ENCODE results near the gene IPO13.

IPO13 gene

DNA sequence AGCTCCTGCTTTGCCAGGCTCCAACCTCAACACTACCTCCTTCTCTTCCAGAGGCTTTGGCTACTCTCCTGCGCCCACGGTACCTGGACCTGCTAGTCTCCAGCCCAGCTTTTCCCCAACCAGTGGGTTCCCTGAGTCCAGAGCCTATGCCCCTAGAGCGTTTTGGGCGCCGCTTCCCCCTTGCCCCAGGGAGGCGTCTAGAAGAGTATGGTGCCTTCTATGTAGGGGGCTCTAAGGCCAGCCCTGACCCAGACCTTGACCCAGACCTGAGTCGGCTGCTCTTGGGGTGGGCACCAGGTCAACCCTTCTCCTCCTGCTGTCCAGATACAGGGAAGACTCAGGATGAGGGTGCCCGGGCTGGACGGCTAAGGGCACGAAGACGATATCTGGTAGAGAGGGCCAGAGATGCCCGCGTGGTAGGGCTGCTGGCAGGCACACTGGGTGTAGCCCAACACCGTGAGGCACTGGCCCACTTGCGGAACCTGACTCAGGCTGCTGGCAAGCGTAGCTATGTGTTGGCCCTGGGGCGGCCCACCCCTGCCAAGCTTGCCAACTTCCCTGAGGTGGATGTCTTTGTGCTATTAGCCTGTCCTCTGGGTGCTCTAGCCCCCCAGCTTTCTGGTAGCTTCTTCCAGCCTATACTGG lies 24.7 kb downstream of the IPO13 start:
- DNase-seq (ENCODE audit: low read depth in 3 of 3, low spot score in 1 of 3) = no peak

DNA sequence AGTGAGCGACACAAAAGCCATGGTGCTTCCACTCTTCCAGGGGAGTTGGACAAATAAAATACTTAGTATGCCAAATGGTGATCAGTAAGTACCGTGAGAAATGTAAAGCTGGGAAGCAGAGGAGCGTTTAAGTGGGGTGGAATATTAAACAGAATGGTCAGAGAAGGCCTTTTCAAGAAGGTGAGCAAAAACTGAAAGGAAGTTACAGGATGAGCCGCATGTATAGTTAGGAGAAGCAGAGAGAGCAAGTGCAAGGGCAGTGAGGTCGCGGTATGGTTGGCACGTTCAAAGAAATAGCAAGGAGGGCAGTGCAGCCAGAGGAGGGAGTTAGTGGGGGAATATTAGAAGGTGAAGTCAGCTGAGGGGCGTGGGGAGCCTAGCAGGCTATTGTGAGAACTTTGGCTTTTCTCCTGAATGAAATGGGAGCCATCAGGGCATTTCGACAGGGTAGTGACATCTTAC lies 27.3 kb downstream of the IPO13 start:
- no peak for DNase-seq (ENCODE audit: low read depth in 3 of 3, low spot score in 1 of 3)

DNA sequence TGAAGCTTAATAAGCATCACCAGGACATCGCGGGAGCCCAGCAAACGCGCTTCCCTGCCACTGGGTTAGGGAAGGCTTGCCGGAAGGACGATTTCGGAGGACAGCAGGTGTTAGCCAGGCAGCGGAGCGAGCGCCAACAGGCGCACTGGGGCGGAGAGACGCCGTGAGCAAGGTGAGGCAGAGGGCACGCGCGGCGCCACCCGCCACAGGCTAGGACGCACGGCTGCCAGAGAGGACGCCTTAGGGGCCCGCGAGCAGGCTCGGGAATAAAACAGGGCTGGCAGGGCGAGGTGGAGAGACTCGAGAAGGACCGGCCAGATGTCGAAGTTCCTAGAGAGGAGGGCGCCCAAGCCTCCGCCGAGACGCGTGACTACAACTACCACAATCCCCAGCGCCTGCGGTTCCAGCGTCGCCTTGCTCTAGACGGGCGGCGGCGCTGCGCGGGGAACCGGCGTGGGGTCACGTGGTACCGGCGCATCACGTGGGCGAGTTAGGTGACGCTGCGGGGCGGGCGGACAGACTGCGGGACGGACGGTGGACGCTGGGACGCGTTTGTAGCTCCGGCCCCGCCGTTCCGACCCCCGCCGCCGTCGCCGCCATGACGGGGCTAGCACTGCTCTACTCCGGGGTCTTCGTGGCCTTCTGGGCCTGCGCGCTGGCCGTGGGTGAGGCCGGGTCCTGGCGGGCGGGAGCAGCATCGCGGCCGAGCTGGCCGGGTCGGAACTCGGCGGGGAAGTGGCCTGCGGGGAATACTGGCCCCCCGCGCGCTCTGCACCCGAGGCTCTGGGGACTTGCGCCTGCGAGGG lies 27.9 kb downstream of the IPO13 start, which contains the start of gene ATP6V0B:
TSS of gene ATP6V0B (plus strand) at position 518 of the 806 bp plus-strand sequence. CDS start at position 599, 81 bp downstream.
- DNase-seq (ENCODE audit: low read depth in 3 of 3, low spot score in 1 of 3) = peak; percentile 68 to 93 (median 80)

DNA sequence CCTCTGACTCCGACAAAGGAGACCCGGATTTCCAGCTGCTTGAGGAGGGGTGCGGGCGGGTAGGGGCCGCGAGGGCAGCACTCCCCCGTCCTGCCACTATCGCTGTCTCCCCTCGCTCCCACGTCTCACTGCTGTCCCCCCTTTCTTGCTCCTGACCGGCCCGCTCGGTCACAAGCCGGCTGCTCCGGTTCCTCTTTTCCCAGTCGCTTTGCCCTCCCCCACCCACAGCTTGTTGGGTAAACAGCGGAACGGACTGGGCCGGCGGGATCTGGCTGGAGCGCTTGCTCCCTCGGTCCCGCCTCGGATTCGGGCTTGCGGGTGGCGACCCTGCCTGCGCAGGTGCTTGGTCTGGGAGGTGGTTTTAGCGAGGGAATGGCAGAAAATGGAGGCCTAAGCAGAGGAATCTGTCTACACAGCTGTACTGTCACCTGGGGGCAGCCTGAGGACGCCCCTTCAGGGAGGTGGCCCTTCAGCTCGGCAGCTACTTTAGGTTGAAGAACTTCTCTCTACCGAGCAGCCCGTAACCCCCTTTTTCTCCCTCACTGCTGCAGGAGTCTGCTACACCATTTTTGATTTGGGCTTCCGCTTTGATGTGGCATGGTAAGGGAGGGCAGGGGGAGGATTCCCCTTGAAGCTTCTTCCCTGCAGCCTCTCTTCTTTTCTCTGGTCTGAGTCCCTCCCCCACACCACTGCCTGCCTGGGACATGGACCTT lies 28.7 kb downstream of the IPO13 start:
- no peak for DNase-seq (ENCODE audit: low read depth in 3 of 3, low spot score in 1 of 3)

DNA sequence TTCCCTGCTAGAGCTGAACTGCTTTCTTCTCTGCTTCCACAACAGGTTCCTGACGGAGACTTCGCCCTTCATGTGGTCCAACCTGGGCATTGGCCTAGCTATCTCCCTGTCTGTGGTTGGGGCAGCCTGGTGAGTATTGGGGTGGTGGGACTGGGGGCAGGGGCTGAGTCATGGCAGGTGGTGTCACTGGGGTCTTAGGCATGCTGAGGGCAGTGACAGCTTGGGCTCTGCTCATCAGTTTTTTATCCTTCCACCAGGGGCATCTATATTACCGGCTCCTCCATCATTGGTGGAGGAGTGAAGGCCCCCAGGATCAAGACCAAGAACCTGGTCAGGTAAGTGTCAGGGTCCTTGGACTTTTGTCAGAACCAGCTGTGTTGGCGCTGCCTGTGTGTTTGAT lies 29.3 kb downstream of the IPO13 start:
- DNase-seq (ENCODE audit: low read depth in 3 of 3, low spot score in 1 of 3) = no peak

DNA sequence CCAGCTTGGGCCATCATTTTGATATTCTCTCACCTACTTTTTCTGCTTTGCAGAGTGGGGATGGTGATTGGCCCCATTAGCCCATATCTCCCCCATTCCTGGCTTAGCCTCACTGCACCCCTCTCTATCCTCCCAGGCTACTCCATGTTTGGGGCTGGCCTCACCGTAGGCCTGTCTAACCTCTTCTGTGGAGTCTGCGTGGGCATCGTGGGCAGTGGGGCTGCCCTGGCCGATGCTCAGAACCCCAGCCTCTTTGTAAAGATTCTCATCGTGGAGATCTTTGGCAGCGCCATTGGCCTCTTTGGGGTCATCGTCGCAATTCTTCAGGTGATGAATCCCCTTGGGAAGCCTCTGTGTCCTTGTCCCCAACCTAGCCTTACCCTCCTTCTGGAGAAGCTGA lies 30.1 kb downstream of the IPO13 start:
- DNase-seq (ENCODE audit: low read depth in 3 of 3, low spot score in 1 of 3) = no peak

DNA sequence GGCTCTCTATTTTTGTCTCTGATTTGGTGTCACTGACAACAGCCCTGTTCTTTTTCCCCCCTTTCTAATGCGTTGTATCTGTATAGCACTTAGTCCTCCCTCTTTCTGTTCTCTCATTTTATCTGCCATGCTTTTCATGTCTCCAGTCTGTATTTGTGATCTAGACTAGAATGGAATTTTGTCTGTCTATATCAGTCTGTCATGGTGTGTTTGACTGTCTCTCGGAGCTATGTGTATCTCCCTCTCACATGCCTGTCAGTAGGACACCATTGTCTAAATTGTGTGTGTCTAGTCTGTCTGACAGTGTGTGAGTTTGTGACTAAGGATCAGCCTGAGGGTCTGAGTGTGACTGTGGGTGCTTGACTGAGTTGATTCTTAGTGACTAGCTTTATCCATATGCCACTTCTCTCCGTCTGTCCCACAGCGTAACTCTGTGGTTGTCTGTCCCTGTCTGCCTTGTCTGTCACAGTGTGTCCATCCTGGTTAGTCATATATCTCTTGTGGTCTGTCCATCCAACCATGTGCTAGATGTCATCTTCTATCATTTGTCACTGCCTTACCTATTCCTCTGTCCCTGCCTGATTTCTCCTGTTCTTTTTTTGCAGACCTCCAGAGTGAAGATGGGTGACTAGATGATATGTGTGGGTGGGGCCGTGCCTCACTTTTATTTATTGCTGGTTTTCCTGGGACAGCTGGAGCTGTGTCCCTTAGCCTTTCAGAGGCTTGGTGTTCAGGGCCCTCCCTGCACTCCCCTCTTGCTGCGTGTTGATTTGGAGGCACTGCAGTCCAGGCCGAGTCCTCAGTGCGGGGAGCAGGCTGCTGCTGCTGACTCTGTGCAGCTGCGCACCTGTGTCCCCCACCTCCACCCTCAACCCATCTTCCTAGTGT lies 30.9 kb downstream of the IPO13 start:
- no peak for DNase-seq (ENCODE audit: low read depth in 3 of 3, low spot score in 1 of 3)

DNA sequence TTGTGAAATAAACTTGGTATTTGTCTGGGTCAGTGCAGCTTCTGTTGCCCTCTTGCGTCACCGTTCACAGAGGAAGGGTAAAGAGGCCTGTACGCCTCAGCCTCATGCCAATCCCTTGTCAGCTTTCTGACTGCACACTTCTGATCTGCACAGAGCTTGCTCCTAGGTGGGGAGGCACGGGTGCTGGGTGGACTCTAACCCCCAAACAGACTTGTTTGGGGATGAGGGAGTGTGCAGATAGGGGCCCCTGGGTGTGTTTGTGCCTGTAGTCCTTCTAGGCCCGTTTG lies 31.5 kb downstream of the IPO13 start:
- no peak for DNase-seq (ENCODE audit: low read depth in 3 of 3, low spot score in 1 of 3)

DNA sequence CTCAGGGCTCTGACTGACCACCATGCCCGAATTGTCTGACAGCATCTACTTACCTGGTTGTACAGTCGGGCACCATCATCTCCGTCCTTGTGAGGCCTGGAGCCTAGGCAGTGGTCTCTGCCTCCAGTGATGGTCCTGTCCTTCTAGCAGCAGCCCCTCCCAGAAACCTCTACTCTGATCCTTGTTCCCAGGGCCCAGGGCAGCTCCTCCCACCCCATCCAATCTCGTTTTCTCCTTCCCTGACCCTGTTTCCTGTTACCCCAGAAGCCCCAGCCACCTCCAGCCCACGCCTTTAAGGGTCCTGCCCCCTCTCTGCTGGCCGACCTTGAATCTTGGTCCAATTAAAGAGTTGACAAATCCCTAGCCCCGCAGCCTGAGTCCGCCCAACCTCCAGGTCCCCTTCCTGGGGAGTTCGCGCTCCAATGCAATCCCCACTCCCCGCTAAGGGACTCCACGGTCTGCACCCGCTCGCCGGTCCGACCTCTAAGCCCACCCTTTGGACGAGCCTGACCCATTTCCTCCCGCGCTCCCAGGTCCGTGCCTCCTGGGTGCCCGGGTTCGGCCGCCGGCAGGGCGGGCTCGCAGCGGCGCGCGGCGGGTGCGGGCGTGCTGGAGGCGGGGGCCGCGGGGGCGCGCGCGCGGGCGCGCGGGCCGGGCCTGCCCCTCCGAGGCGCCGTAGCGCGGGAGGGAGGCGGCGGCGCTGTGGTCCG lies 32.0 kb downstream of the IPO13 start, which contains the start of gene B4GALT2:
TSS of gene B4GALT2 (plus strand) at position 660 of the 710 bp plus-strand sequence. CDS start 1,951 bp downstream, outside the sequence.
- peak in 1 of 3 donors; percentile 33 for DNase-seq (ENCODE audit: low read depth in 3 of 3, low spot score in 1 of 3)

DNA sequence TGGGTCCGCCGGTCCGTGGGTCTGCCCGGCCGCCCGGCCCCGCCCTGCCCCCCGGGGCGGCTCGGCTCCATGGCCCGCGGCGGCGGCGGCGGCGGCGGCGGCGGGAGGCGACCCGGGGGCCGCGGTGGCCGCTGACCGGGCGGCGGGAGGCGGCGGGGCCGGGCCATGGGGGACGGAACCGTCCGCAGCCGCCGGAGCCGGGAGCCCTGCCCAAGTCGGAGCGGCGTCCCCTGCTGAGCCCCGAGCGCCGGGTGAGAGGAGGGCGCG lies 32.4 kb downstream of the IPO13 start:
- no peak for DNase-seq (ENCODE audit: low read depth in 3 of 3, low spot score in 1 of 3)

DNA sequence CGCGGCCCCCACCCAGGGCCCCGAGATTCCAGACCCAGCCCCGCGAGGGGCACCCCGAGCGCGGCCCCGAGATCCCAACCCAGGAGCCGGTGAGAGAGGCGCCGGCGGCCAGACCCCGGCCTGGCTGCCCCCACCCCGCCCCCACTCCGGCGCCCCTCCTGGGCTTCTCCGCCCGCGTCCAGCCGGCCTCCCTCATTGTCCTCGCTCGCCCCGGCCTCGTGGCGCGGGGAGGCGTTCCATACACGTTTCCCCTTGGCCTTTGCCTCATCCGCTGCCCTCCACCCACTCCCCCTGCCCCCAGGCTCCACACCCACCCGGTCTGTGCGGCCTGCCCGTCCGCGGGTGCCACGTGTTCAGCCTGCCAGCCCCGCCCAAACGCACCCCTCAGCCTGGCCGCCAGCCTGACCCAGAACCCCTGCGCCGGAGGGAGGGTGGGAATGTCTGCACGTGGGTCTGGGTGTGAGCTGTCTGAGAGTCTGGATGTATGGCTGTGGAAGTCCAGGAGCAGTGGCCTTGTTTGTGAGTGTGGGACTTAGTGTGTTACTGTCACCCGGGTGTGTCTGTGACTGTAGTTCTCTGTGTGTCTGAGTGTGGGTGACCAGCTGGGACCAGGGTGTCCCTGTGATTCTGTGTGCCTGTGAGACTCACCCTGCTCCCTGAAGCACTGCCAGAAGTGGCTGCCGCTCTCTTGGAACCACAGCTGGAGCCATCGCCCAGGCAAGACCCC lies 32.9 kb downstream of the IPO13 start:
- peak in 1 of 3 donors; percentile 27 for DNase-seq (ENCODE audit: low read depth in 3 of 3, low spot score in 1 of 3)

DNA sequence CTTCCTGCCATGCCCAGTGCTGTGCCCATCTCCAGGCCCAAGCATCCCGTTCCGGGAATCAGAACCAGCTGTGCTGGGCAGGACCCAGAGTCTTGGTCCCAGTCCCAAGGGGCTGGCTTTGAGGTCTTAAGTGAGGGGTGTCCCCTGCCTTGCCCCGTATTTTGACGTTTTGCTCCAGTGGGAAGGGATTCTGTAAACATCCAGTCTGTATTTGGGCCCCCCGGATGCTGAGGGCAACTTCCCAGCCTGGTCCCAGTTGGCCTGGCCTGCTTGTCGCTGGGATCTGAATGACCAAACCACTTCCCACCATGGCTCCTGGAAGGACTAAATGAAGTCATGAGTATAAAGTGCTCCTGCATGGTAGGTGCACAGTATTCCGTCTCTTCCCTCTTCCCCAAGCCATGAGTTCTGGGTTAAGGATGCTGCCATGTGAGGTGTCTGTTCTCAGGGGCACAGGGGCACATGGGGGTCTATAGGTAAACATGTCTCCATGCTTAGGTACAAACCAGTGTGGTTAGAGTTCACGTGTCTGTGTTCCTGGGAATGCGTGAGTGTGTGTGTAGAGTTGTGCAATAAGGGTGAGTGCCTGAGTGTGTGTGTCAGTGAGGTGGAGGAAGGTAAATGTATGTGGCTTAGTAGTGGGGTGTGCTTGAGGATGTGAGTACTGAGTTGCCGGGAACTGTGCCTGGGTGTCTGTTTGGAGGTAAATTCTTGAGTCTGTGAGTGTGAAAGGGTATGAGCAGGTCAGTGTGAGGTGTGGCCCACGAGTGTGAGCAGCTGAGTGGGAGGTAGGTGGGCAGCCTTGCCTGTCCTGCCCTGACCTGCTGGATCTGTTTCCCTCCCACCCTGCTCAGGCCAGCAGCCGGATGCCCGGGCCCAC lies 33.7 kb downstream of the IPO13 start:
- no peak for DNase-seq (ENCODE audit: low read depth in 3 of 3, low spot score in 1 of 3)

DNA sequence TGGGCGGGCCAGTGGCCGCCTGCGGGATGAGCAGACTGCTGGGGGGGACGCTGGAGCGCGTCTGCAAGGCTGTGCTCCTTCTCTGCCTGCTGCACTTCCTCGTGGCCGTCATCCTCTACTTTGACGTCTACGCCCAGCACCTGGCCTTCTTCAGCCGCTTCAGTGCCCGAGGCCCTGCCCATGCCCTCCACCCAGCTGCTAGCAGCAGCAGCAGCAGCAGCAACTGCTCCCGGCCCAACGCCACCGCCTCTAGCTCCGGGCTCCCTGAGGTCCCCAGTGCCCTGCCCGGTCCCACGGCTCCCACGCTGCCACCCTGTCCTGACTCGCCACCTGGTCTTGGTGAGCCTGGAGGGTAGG lies 34.4 kb downstream of the IPO13 start:
- no peak for DNase-seq (ENCODE audit: low read depth in 3 of 3, low spot score in 1 of 3)

DNA sequence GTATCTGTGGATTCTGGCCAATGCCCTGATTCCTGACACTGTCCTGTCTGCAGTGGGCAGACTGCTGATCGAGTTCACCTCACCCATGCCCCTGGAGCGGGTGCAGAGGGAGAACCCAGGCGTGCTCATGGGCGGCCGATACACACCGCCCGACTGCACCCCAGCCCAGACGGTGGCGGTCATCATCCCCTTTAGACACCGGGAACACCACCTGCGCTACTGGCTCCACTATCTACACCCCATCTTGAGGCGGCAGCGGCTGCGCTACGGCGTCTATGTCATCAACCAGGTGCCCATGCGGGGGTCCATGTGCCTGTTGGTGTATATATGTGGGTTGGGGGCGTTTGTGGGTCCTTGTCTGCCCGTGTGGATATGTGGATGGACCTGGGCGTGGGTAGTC lies 34.9 kb downstream of the IPO13 start:
- no peak for DNase-seq (ENCODE audit: low read depth in 3 of 3, low spot score in 1 of 3)

DNA sequence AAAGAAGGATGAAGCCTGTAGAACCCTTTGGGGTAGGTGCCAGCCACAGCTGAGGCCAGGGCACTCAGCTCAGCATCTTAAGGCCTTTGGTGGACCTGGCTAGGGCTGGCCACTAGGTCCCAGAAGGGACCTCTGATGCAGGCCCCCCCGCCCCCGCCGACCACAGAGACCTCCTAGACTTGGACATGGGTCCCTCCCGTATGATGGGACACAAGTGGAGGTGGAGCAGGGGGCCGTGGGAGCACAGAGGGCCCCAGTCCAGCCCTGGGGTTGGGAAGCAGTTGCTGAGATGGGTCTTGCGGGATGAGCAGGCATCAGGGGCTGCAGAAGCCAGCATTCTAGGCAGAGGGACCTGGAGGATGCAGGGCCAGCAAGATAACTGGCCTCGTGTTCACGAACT lies 35.5 kb downstream of the IPO13 start:
- DNase-seq (ENCODE audit: low read depth in 3 of 3, low spot score in 1 of 3) = no peak

DNA sequence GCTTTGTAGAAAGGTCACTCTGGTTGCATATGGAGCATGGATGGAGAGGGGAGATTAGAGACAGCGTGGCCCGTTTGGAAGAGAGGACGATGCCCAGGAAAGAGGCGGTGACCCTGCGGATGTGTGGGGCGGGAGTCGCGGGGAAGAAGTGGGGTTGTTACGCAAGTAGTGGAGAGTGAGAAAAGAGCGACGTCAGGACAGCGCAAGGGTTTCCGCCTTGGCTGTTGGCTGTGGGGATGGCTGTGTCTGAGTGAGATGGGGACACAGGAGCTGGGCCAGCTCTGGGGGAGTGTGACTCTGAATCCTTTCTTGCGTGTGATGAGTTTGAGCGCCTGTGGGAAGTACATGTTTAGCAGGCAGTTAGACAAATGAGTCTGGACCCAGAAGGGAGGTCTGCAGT lies 36.1 kb downstream of the IPO13 start:
- DNase-seq (ENCODE audit: low read depth in 3 of 3, low spot score in 1 of 3) = no peak

DNA sequence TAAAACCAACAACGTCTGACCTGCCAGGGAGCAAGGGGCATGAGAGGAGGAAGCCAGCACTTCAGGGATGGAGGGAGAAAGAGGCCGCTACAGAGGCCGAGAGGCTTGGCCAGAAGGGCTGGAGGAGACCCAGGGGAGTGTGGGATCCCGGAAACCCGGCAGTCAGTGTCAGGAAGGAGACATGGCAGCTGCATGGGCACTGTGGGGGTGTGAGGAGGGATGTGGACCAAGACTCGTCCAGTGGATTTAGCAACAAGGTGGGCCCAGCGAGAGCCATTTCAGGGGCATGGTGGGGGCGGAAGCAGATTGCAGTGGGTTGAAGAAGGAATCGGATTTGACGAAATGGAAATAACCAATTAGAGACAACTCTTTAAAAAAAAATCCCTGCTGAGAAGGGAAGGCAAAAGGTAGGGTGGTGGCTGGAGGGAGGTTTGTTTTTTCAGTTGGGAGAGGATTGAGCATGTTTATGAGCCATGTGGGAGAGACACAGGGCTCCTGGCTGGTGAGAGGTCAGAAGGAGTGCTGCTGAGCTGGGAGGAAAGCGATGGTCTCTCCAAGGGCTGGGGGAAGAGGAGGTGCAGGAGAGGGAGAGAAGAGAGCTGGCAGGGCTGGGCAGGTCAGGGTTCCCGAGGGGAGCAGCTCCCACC lies 36.6 kb downstream of the IPO13 start:
- DNase-seq (ENCODE audit: low read depth in 3 of 3, low spot score in 1 of 3) = no peak

DNA sequence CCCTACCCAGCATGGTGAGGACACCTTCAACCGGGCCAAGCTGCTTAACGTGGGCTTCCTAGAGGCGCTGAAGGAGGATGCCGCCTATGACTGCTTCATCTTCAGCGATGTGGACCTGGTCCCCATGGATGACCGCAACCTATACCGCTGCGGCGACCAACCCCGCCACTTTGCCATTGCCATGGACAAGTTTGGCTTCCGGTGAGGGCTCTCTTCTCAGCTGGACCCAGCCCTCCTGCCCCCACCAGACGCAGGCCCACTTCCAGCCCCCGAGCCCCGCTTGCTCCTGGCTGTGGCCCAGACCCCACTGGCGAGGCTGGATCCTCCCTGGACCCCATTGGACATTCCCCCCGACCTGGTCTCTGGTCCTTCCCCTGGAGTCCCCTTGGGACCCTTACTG lies 38.1 kb downstream of the IPO13 start:
- no peak for DNase-seq (ENCODE audit: low read depth in 3 of 3, low spot score in 1 of 3)

All from stimulated activated CD4-positive, alpha-beta T cell treated with anti-CD3 and anti-CD28 coated beads, TNF-alpha, amount 100 ng/mL, for 1 hour (primary cell).